GM12874 (cell line): Measurements from ENCODE around the gene NSMF.

ENCODE experiments used
- CTCF ChIP-seq: IDR thresholded peaks from 2 replicates; pipeline ENCODE4 v1.5.1; 2011; ENCODE audit warnings: low read depth, mild to moderate bottlenecking, control low read depth, low read length, moderate library complexity; ENCODE audit not compliant: insufficient read depth

The NSMF gene

GRCh38 chr9:137465720-137466388 is 6.7 kb upstream of the NSMF start:
- no peak for TF ChIP-seq CTCF

- TF ChIP-seq CTCF, result no peak
Measured at GRCh38 chr9:137465000-137465719, 6.0 kb upstream of the NSMF start.

GRCh38 chr9:137464291-137464999 is 5.3 kb upstream of the NSMF start:
- TF ChIP-seq CTCF, result no peak

- no peak for TF ChIP-seq CTCF
Measured at GRCh38 chr9:137463931-137464290, 4.8 kb upstream of the NSMF start.

GRCh38 chr9:137462986-137463930 is 4.1 kb upstream of the NSMF start:
- TF ChIP-seq CTCF, result no peak

- no peak for TF ChIP-seq CTCF
Measured at GRCh38 chr9:137462396-137462985, 3.4 kb upstream of the NSMF start.
